Subcutaneous adipose tissue (tissue), 4 donors: ENCODE measurements around the gene ST6GALNAC2. TPM values are rescaled to one million over a fixed set of nuclear protein-coding genes. Genes with fewer than 3 reads are reported as not detected.

Experiments used
- total RNA-seq, 4 donors: library from RNA; depleted of rRNA; stranded (reverse); fragments of >200 nt; gene quantifications; one replicate each; pipeline ENCODE4 v1.1.0, GENCODE V29; 2016
- TF ChIP-seq, protein P1 (sequence below): fragments of 450-650 bp; IDR thresholded peaks from one replicate; pipeline ENCODE4 v1.5.1; 2016; ENCODE audit warnings: low read depth, mild to moderate bottlenecking, control low read depth, antibody characterized with exemption, moderate library complexity

The ST6GALNAC2 gene
- total RNA-seq, 4 donors from 2014 or later, result 4.2 to 18.0 (median 12.7) TPM

DNA sequence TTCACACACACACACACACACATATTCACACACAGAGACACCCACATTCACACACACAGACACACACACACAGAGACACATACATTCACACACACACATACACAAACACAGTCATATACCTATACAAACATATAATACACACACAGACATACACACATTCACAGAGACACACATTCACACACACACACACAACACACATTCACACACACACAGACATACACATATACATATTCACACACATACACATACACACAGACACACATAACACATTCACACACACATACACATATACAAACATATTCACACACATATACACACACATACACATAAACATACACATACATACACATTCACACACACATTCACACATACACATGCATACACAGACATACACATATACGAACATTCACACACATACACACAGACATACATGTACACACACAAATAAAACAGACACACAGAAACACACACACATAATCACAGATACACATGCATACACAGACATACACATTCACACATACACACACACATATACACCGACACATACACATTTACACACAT, 37.9 kb downstream of the ST6GALNAC2 start:
- TF ChIP-seq, protein P1, sequence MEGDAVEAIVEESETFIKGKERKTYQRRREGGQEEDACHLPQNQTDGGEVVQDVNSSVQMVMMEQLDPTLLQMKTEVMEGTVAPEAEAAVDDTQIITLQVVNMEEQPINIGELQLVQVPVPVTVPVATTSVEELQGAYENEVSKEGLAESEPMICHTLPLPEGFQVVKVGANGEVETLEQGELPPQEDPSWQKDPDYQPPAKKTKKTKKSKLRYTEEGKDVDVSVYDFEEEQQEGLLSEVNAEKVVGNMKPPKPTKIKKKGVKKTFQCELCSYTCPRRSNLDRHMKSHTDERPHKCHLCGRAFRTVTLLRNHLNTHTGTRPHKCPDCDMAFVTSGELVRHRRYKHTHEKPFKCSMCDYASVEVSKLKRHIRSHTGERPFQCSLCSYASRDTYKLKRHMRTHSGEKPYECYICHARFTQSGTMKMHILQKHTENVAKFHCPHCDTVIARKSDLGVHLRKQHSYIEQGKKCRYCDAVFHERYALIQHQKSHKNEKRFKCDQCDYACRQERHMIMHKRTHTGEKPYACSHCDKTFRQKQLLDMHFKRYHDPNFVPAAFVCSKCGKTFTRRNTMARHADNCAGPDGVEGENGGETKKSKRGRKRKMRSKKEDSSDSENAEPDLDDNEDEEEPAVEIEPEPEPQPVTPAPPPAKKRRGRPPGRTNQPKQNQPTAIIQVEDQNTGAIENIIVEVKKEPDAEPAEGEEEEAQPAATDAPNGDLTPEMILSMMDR, result no peak

DNA sequence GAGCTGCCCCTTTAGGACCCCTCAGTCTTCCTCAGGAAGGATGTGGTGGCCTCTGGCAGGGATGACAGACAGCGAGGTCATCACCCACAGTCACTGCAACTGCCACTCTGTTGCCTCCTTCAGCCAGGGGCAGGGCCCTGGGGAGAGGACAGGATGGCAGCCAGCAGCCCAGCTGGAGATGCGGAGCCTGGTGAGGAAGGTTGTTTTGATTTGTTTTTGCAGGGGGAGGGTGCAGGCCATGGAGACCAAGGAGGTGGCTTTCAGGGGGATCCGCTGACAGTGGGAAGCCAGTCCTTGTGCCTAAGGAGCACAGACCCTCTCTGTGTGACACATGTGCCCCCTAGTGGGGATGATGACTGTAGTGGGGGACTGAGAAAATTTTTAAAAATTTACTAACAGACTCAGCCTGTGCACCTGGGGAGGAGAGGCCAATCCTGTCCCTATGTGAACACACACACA, 38.4 kb downstream of the ST6GALNAC2 start:
- TF ChIP-seq, protein P1, result no peak

DNA sequence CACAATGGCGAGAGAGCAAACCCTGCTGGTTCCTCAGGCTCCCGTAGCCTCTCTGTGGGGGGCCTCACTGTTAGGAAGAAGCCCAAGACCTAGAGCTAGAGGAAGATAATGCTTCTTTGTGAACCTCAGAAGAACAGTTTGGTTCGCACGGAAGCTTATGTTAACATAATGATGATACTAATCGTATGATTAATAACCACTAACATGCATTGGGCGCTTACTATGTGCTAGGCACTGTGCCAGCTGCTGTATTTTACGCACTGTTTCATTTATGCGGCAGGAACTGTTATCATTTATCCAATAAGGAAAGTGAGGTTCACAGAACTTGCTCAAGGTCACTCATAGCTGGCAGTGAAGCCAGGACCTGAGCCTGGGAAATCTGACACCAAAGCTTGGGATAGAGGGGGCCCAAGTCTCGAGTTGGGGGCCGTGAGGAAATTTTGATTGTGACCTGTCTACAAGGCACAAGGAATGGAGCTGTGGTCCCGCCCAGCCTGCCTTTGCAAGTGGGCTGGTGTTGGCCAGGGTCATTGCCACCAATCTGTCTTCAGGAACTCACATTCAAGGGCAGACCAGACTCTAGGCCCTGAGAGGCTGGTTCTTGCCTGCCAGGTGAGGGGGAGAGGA, 39.0 kb downstream of the ST6GALNAC2 start:
- TF ChIP-seq, protein P1, result no peak

DNA sequence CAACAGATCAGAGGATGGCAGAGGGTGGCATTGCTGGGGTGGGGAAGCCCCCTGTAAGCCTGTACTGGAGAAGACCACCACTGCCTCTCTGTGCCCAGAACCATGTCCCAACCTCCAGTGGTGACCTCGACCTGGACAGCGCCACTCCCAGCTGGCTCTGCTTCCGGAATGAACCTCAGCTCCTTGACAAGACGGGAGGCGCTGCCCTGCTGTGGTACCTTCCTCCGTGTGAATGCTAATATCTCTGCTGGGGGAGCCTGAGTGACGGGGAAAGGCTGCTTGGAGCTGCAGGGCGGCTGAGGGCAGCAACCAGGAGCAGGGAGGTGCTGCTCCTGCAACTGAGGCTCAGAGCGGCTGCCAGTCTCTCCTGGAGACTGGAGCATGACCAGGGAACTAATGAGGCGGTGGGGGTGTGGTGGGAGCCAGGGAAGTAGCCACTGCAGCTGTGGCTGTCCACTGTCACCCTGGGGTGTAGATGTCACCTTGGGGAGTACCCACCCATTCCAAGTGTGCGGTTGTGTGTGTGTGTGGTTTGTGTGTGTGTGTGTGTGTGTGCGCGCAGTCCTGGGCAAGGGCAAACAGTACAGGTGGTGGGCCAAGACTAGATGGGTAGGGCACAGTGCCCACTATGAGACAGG, 39.6 kb downstream of the ST6GALNAC2 start:
- TF ChIP-seq, protein P1, result no peak

DNA sequence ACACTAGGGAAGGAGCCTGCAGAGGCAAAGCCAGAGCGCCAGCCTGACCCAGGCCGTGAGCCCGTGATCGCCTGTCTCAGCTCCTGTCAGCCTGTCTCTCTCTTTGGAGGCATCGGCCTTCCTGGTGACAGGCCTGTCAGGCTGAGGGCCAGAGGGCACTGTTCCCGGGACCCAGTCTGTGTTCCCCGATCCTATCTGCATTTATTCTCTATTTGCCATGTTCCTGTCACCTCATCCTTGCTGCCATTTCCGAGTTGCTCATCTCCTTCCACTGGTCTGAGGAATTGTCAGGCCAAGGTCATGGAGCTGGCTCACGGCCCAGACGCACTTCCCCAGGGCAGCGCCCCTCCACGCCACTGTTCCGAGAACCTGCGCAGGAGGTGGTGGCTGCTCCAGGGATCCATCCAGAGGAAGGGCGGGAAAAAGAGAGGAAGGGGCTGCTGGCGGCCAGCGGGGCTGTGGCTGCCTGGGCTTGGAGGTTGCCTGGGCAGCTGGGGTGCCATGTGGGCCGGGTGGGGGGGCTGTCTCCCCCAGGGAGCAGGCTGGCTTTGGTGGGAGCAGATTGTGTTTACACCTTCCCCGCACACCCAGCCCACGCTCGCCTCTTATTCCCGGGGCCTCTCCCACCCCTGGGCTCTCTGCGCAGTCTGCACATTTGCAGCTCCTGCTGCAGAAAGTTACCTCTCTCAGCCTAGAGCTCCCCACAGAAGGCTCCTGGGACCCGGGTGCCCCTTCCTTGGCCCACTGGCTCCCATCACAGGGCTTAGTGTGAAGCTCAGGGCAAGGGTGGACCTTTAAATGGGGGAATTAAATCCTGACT, 40.9 kb downstream of the ST6GALNAC2 start:
- TF ChIP-seq, protein P1, result no peak

DNA sequence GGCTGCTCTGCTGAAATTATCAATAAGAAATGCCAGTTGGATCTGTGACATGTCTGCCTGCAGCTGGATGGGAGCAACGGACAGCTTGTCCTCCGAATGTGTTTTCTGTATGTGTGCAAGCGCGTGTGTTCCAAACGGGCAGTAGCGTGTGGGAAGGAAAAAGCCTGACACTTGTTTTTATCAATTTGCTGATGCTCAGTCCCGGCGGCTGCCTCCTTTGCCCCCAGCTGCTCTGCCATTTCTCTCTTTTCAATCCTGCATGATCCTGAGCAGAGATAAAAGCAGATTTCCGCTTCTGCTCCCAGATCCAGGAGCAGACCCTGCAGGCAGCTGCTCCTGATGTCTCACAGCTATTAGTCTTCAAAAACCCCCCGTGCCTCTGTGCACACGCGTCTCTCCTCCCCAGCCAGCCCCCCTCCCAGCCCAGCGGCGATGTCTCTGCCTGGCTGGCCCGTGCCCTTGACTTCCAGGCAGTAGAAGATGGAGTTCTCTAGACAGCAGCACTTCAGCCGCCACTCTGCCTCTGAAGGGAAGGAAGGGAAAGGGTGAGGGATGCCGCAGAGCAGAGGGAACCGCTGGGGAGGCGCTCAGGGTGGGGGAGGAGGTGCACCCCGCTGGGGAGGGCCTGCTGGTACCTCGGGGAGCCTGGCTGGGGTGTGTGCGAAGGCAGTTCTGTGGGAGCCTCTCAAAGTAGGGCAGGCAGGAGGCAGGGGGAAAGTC, 41.7 kb downstream of the ST6GALNAC2 start:
- TF ChIP-seq, protein P1, result no peak
